ELR (cell line): ENCODE measurements around the gene EMILIN3.

Source experiments
- DNase-seq: peaks from one replicate; pipeline ENCODE4 v3.0.0-alpha.2; 2015; ENCODE audit warnings: low read depth

Gene EMILIN3, protein sequence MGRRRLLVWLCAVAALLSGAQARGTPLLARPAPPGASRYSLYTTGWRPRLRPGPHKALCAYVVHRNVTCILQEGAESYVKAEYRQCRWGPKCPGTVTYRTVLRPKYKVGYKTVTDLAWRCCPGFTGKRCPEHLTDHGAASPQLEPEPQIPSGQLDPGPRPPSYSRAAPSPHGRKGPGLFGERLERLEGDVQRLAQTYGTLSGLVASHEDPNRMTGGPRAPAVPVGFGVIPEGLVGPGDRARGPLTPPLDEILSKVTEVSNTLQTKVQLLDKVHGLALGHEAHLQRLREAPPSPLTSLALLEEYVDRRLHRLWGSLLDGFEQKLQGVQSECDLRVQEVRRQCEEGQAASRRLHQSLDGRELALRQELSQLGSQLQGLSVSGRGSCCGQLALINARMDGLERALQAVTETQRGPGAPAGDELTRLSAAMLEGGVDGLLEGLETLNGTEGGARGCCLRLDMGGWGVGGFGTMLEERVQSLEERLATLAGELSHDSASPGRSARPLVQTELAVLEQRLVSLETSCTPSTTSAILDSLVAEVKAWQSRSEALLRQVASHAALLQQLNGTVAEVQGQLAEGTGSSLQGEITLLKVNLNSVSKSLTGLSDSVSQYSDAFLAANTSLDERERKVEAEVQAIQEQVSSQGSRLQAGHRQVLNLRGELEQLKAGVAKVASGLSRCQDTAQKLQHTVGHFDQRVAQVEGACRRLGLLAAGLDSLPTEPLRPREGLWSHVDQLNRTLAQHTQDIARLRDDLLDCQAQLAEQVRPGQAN

DNA sequence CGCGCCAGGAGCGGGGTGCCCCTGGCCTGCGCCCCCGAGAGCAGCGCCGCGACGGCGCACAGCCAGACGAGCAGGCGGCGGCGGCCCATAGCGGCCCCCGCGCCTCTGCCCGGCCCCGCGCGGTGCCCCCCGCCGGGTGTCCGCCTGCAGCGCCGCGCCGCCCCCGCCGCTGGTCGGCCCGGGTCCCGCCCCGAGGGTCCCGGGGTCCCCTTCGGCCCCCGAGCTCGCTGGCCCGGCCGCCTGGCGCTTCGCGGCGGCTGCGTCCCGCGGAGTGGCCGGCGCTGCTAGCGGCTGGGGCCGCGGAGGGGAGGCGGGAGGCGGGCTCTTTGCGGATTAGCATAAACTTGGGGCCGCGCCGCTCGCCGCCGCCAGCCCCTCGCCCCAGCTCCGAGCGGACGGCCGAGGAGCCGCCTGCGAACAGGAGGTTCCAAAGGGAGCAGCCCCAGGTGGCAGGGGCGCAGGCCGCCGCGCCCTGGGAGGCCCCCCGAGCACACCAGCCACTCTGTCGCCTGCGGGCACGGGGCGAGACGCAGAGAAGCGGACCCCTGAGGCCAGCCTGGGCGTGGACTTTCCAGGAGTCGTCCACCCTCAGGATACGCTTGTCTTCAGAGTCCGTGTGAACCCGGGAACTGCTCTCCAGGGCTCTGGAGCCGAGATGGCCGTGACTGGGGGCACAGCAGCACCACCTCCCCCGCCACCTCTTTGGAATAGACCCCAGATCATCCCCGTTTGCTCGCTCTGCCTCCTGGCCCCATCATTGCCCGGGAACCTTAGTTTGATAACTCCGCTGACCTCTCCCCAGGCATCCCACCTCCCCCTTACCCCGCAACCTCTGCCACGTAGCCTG, at the start of gene EMILIN3:
Gene EMILIN3 (minus strand): TSS at position 273 of the 847 bp plus-strand sequence. CDS start 184 bp downstream, at position 89.
- no peak for DNase-seq

DNA sequence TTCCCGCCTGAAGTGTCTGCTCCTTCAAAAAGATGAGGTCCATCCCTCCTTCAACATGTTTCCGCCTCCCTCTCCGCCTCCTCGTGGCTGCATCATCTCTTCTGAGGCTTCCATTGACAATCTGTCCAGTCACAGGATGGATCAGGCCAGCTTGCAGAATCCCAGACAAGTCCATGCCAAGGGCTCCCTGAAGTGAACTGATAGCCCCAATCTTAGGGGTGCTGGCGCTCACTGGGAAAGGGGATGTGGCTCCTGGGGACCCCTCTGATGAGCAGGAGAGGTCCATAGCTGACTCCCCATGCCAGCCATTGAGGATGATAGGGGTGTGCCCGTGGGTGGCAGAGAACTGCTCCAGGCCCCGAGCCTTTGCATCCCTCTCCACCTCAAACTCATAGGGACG, 48.6 kb upstream of the EMILIN3 start:
- DNase-seq = no peak

DNA sequence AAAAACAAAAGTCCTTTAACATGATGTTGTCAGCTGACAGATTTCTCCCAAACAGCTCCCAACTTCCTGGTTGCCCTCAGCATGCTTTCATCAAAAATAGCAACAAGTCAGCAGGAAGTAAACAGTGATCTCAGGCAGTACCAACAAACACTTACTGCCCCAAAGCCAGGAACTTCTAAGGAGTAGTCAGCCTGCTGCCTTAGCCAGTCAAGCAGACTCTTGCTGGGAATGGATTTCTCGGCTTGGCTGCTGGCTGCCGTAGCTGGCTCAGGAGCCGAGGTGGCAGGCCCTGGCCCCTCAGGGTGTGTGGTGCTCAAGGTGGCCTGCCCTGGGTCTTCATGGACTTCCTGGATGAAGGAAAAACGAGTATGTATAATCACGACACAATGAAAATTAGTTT, 46.6 kb upstream of the EMILIN3 start:
- no peak for DNase-seq

DNA sequence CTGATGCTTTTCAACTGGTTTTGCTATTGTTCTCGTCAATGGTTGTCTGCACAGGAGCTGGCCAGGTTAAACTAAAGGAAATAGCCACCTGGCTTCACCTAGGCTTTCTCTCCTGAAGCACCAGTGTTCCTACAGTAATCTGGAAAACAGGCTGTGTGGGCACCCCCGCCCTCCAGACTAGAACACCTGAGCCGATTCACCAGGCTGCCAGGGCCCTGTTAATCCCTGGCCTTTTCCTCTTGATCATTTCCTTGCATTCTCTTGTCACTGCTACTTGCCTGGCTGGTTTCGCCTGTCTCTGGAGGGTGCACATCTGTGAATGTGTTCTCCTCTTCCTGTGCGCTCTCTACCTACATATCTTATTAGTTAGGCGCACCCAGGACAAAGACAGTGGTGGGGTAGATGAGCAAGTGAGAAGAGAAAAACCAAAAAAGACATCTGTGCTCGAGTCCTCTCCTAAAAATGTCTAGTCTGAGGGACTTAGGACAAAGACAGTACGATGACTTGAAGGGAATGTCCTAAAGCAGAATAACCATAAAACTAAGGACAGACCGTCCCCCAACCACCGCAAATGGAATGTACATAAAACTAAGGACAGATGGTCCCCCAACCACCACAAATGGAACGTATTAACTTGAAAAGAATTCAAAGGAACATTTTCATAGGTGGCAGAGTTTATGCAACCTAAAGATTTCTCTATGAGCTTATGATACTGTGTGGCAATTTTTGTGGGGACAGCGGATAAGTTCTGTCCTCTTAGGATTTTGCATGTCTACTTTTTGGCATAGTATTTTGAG, 45.9 kb upstream of the EMILIN3 start:
- no peak for DNase-seq

DNA sequence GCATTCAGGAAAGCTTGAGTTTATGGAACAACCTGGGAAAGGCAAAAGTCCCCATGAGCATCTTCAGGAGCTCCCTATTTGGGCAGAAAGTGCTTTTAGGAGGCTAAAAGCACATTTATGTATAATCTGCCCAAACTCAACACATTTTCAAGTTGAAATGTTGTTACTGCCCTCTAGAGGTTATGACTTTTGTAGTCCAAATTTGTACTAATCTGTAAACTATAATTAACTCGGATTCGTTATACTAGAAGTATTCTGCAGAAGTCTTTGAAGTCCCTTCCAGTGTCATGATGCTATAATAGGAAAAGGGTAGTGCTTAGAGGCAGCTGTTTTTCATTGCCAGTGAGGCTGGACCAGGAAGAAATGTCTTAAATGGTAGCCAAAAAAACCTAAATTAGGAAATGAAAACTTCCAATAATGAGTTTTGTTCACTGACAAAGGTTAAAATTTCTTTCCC, 44.8 kb upstream of the EMILIN3 start:
- DNase-seq = peak; percentile 61

DNA sequence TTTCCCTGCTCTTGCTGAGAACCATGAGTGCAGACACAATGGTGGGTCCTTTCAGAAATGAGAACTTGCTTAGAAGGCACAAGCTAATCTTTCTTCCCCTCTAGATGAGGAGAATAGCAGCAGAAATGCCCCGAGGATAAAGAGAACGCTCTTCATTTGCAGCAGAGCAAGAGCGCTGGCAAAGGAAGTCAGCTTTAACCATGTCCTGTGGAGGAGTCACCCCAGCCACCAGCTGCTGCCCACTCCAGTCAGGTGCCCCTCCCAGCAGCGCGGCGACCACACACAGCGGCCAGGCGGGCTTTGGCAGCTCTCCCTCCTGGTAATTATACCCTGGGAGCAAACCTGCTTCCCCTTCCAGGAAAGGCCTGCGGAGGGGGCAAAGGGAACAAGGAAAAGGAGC, 42.4 kb upstream of the EMILIN3 start:
- no peak for DNase-seq

DNA sequence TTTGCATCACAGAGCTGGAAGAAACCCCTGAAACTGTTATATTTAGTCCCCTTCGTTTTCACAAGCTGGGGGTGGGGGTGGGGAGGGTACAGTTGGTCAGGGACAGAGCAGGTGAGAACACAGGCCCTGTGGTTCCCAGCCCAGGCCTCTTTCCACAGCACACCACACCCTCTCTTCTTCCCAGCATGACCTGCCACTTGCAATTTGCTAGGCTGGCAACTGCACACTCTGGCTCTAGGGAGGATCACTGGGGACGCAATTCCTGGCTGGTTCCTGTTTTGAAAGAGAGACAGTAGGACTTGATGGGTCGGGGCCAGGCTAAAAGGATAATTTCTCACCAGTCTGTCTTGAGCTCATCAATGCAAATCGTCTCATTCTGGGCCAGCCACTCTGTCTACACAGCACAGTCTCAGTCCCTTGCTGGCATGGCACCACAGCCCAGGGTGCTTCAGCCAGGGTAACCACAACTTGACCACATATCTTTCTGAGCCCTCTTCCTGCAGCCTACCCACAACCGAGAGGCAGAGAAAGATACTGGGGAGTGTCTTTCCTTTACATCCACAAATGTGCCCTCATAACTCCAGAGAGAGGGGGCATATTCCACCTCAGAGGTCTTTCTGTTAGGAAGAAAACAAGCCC, 41.7 kb upstream of the EMILIN3 start:
- DNase-seq = no peak

DNA sequence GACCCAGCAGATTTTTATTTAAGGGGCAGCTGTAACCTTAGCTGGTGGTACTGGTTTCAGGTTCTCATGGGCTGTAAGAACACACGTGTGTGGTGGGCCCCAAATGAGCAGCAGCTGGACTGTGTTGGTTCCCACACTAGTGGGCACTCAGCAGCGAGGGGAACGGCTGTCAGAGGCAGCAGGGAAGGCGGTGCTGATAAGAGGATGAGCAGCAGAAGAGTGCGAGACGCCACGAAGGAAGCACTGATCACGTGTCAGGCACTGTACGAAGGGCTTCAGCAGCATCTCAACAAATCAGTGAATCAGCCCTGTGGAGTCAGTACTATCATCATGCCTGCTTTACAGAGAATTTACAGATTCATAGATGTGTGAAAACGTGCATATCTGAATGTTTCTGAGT, 41.0 kb upstream of the EMILIN3 start:
- no peak for DNase-seq

DNA sequence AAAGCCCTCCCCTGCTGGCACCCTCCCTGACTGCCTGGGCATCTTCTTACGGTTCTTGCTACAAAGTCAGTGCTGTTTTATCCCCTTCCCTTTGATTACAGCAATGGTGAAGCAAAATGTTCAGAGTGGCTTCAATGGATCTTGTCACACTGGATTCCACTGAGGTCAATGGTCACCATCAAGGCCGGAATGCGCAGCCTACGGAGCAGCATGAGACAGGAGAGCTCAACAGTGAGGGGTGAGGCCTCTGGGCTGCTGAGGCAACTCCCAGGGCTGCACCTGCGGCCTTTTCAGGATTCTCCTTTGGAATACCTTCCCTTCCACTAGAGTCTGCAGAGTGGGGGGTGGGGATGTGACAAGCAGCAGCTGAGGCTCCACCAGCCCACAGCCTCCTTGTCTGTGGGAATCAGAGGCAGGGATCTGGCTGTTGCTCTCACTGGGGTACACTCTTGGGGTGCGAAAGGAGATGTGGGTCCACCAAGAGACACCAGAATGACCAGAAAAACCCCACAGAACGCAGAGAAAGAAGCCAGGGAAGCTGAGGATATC, 40.4 kb upstream of the EMILIN3 start:
- no peak for DNase-seq

DNA sequence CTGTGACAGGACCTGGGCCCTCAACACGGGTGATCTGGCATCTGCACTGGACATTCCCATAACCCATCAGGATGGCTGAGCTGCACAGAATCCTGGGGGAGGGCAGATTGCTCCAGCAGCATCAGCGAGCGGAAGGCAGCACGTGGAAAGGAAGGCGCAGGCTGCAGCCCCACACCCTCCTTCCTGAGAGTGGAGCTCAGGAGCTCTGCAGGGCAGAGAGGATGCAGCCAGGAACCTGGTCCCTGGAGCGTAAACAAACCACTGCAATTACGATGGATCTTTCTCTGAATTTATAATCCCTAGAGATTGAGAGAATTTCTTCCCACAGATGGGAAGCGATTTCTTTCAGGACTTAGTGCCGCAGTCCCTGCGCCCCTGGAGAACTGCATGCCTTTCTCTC, 39.7 kb upstream of the EMILIN3 start:
- no peak for DNase-seq

DNA sequence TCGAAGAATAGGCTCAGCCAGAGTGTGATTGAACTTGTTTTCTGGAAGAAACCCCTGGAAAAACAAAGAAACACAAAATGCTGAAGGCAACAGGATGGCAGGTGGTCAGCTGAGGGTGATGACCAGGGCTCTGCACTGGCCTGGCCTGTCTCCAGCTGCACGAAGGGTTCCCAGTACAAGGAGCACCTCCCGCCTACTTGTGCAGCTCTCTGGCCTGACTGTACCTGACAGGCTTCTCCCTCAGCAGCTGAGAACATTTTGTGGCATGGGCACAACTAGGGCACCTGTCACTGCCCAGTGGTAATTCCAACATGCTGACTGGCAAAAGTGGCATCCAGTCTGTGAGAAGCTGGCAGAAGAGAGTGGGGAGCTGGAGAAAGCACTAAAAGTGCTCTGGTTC, 38.8 kb upstream of the EMILIN3 start:
- DNase-seq = no peak

DNA sequence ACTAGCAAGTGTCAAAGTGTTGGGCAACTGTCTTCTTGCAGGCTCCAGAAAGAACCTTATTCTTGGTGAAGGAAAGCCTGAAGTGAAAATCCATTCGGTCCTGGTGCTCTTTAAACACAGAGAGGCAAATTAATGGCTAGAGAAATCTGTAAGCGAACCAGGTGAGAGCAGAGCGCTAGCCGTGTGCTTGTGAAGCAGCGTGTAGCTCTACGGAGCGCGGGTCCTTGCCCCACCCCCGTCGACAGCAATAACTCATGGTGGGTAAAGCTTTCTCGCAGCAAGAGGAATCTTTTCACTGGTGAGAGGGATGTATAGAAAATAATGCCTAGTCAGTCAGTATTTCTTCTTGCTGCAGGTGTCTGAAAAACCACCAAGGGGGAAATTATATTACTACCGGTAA, 37.0 kb upstream of the EMILIN3 start:
- no peak for DNase-seq

DNA sequence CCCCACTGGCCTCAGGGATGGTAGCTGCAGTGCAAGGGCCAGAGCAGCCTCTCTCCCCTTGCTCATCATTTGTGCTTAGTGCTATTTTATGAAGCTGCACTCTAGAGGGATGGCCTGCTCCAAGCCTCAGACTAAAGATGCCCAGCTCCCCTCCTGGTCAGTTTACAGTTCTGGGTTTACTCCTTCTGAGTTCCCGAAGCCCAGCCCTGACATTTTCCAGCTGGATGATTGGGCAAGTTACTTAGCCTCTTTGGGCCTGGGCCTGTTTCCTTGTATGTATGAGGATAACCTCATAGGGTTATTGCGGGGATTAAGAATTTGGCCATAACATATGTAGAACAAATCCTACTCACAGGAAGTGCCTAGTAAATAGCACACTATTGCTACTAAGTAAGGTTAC, 31.8 kb upstream of the EMILIN3 start:
- no peak for DNase-seq

DNA sequence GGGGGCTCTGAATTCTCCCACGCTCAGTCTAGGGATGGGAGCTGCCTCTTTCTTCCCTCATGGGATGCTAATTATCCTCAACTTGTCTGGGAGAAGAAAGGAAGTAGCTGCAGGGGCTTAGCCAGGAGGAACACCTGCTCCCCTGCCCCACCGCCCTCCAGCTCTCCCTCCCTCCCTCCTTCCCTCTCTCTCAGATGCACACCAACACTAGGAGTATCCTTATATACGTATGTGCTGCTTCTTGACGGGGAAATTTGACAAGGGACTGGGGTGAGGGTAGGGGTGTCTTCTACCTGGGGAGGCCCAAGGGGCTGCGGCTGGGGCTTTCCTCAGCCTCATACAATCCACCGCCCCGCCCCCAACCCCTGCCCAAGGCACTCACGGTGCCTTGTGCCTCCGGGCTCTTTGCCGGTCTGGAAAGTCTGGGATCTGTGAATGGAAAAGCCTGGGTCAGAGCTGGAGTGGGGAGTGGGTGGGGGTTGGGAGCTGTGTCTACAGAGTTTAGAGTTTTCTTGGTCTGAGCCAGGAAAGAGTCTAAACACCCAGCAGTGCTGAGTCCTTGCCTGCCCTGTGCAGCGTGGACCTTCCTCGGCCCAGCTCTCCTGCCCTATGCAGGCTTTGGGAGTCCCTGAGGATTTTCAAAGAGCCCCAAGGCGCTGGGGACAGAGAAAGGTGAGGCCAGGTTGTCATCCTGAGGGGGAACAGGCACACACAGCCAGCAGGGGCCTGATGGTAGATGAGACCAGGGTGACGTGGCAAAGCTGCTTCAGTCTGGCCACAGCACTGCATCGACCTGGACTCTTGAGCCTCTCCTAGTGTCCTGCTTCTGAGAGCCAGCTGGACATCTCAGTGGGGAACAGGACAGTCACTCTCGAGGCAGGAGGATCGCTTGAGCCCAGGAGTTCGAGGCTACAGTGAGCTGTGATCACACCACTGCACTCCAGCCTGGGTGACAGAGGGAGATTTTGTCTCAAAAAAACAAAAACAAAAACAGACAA, 29.3 kb upstream of the EMILIN3 start:
- DNase-seq = peak; percentile 50

DNA sequence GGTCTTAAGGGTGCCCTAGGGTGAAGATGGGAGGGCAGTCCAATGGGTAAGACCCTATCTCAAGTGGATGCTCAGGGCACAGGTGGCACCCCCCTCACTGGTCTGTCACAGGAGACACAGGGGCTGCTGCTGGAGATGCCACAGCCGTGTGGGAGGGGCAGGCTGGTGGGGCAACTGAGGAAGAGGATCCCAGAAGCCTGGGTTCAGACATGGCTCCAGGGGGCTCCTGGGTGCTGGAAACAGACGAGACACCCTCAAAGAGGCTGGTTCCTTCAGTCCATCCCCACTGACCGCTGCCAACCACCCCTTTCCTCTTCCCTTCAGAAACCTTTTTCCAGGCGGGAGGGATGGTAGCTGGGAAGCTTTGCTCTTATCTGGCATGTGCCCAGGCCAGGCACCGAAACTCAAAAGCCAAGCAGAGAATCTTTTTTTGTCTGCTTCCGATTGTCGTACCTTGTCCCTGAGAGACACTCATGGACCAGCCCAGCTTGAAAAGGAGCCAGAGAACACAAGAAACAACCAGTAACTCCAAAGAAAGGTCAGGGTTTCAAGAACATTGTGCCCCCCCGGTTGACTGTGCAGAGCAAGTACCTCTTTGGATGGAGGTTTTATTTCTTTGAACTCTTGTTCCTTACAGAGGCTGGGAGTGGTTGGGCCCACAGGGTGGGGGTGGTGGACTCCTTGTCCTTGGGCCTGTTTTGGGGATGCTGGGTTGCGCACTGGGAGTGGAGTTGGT, 28.5 kb upstream of the EMILIN3 start:
- DNase-seq = no peak

DNA sequence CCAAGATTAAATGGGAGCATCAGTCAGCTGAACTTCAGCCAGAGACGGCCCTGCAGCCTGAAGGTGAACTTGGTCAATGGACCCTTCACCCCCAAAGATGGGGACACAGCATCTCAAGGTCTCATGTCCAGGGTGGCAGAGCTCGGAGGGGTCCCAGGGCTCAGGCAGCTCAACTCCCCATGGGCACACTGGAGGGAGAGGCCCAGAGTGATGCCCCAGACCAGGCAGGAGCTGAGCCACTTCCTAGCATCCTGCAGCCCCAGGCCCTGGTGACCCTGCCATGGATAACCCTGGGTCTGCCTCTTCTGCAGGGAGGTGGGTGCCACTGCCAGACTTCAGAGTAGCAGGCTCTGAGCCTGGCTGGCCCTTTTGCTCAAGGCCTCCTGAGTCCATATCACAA, 27.5 kb upstream of the EMILIN3 start:
- DNase-seq = no peak

DNA sequence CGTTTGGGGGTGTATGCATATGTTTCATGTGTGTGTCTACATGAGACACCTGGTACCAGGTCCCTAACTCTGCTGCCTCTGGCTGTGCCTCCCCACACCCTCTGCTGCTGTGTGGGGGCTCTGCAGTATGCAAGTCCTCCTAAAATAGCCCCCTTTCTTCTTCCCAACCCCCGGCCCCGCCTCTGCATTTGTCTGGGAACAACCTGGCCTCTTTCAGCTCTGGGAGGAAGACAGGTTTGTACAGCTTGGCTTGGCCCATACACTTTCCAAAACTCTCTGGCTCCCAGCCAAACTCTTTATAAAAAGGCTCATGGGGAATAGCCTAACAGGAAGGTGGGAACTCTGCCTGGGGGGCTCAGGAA, 27.1 kb upstream of the EMILIN3 start:
- DNase-seq = no peak

DNA sequence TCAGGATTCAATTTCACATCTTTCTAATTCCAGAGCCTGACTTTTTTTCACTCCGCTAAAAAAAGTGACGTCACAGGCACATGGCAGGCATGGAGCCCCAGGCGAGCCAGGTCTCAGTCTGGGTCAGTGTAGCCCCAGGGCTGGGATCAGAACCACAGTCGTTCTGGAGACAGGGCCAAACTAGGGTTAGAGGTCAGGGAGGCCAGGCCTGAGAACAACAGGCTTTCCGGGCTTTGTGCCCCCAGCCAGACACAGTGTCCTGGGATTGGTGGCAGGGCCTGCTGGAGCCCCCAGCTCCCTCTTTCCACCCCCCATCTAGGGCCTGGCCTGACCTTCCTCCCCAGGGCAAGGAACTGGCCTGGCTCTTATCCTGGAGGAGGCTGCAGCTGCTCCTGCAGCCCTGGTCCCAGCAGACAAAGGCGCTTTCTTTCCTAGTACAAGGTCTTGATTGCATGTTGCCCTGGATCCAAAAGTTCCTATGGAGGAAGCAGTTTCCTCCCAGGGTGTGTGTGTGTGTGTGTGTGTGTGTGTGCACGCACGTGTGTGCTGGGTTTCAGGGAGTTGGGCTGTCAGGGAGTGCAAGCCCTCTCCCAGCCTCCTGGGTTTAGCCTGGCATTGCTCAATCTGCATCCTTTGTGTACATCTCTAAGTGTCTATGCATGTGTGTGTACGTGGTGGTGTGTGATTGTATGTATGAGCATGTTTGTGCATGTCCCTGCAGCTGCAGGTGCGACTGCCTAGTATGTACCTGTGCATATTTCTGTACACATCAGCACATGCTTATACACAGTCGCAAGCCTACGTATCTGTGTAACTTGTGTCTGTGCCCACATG, 26.5 kb upstream of the EMILIN3 start:
- peak; percentile 30 for DNase-seq
